K562 (cell line): Measurements from ENCODE around the gene CAPZA3. TPM values are rescaled to one million over a fixed set of nuclear protein-coding genes. Genes with fewer than 3 reads are reported as not detected.

ENCODE experiments used
- CBFA2T3 ChIP-seq: fragments of 450-650 bp; IDR thresholded peaks from 2 replicates; pipeline ENCODE4 v1.6.1; 2017
- DLX4 ChIP-seq: fragments of 250-450 bp; sonication (Bioruptor Pico); IDR thresholded peaks from 2 replicates; pipeline ENCODE4 v1.6.1; 2021; ENCODE audit warnings: mild to moderate bottlenecking
- ELF2 ChIP-seq: fragments of 250-450 bp; sonication (Bioruptor Pico); IDR thresholded peaks from 2 replicates; pipeline ENCODE4 v1.5.0; 2021; ENCODE audit warnings: mild to moderate bottlenecking
- HDGF ChIP-seq: fragments of 450-650 bp; IDR thresholded peaks from 2 replicates; pipeline ENCODE4 v1.6.1; 2016
- ILF3 ChIP-seq: fragments of 450-650 bp; IDR thresholded peaks from 2 replicates; pipeline ENCODE4 v1.6.1; 2018; ENCODE audit warnings: antibody characterized with exemption, mild to moderate bottlenecking, moderate library complexity, borderline replicate concordance
- JUND ChIP-seq, 2 experiments: IDR thresholded peaks; 2 replicates in 1 of 2; 3 replicates in 1 of 2; pipeline ENCODE4 v1.6.1; 2011; ENCODE audit warnings: borderline replicate concordance in 2 of 2, low read depth in 2 of 2, low read length in 2 of 2, improper control_type of control experiment in 1 of 2, missing biosample characterization in 1 of 2, missing genetic modification characterization in 1 of 2, missing genetic modification reagents in 1 of 2
- MEF2A ChIP-seq: IDR thresholded peaks from 2 replicates; pipeline ENCODE4 v1.6.1; 2011; ENCODE audit warnings: low read depth, mild to moderate bottlenecking, low read length, moderate library complexity; ENCODE audit not compliant: control insufficient read depth
- MIER1 ChIP-seq: fragments of 450-650 bp; IDR thresholded peaks from 2 replicates; pipeline ENCODE4 v1.6.1; 2016; ENCODE audit warnings: antibody characterized with exemption, mild to moderate bottlenecking, low read depth
- NR4A1 ChIP-seq, 2 experiments: fragments of 250-450 bp in 1 of 2; fragments of 450-650 bp in 1 of 2; sonication (Bioruptor Pico) in 1 of 2; IDR thresholded peaks; 2 replicates each; pipeline versions ENCODE4 v1.4.0 to v1.6.1; 2016 to 2020; ENCODE audit warnings: mild to moderate bottlenecking in 2 of 2, missing compliant biosample characterization in 1 of 2, missing genetic modification characterization in 1 of 2, moderate library complexity in 1 of 2
- OTX1 ChIP-seq: fragments of 450-650 bp; formaldehyde crosslinking; IDR thresholded peaks from 2 replicates; pipeline ENCODE4 v1.4.0; 2022; ENCODE audit warnings: mild to moderate bottlenecking
- PHF21A ChIP-seq: fragments of 450-650 bp; IDR thresholded peaks from 2 replicates; pipeline ENCODE4 v1.6.1; 2017; ENCODE audit warnings: low read depth, borderline replicate concordance
- TAF15 ChIP-seq: fragments of 200-400 bp; formaldehyde crosslinking; IDR thresholded peaks from 2 replicates; pipeline ENCODE4 v1.6.1; 2017; ENCODE audit warnings: mild to moderate bottlenecking, low read depth, low read length, moderate library complexity
- TBL1XR1 ChIP-seq, 2 experiments: IDR thresholded peaks; 2 replicates each; pipeline ENCODE4 v1.6.1; 2012; ENCODE audit warnings: improper control_type of control experiment in 2 of 2, low read length in 2 of 2, mild to moderate bottlenecking in 1 of 2
- TCFL5 ChIP-seq: fragments of 250-450 bp; sonication (Bioruptor Pico); conservative IDR thresholded peaks from 2 replicates; pipeline ENCODE4 v1.6.1; 2021; ENCODE audit warnings: mild to moderate bottlenecking, moderate library complexity, matching md5 sums
- TSC22D4 ChIP-seq: fragments of 450-650 bp; IDR thresholded peaks from 2 replicates; pipeline ENCODE4 v1.6.1; 2016; ENCODE audit warnings: missing genetic modification characterization, missing biosample characterization, control low read depth
- XRCC5 ChIP-seq: fragments of 200-400 bp; formaldehyde crosslinking; IDR thresholded peaks from 2 replicates; pipeline ENCODE4 v1.6.1; 2017; ENCODE audit warnings: low read depth, mild to moderate bottlenecking, low read length
- ZBTB5 ChIP-seq: fragments of 450-650 bp; IDR thresholded peaks from 2 replicates; pipeline ENCODE4 v1.6.1; 2017; ENCODE audit warnings: antibody characterized with exemption
- ZC3H8 ChIP-seq: fragments of 450-650 bp; IDR thresholded peaks from 2 replicates; pipeline ENCODE4 v1.6.1; 2017
- ZFP36 ChIP-seq: fragments of 150-350 bp; IDR thresholded peaks from 2 replicates; pipeline ENCODE4 v1.6.1; 2018; ENCODE audit warnings: low read length, low read depth; ENCODE audit not compliant: partially characterized antibody
- ZNF316 ChIP-seq: fragments of 450-650 bp; IDR thresholded peaks from 2 replicates; pipeline ENCODE4 v1.6.1; 2016
- polyA plus RNA-seq, 8 experiments: library from polyadenylated mRNA; depleted of rRNA in 4 of 8; stranded (reverse) in 5 of 8; unstranded in 3 of 8; fragments of >200 nt; fragmentation: Nextera tagmentation in 2 of 8; fragmentation: Illumina TruSeq in 1 of 8; extraction: Ambion mirVana in 2 of 8; extraction: Trizol in 1 of 8; gene quantifications; 2 replicates each; pipeline versions ENCODE4 v1.2.1 to v1.2.3, GENCODE V29; 2011 to 2014; ENCODE audit warnings: inconsistent platforms in 1 of 8, missing spikeins in 1 of 8
- total RNA-seq, 7 experiments: library from RNA; depleted of rRNA in 6 of 7; stranded (reverse); fragments of >200 nt in 6 of 7; fragmentation: Illumina TruSeq in 2 of 7; extraction: Trizol in 2 of 7; gene quantifications; 2 replicates each; pipeline versions ENCODE4 v1.2.1 to v1.2.3, GENCODE V29; 2011 to 2021; ENCODE audit warnings: low replicate concordance in 1 of 7
- TF ChIP-seq, protein P1 (sequence below): sonication (generic); IDR thresholded peaks from 2 replicates; pipeline ENCODE4 v1.6.1; 2016
- TF ChIP-seq, protein P2 (sequence below): fragments of 250-450 bp; sonication (Bioruptor Pico); IDR thresholded peaks from 2 replicates; pipeline ENCODE4 v1.5.0; 2021; ENCODE audit warnings: mild to moderate bottlenecking, moderate library complexity

CAPZA3 gene
- total and polyA plus RNA-seq, 9 of the 15 experiments (the other 6 are each of a cell fraction or from before 2014, with no cell fraction given), result not detected

- TF ChIP-seq JUND (IDR thresholded peaks at IDR 0.05; ENCODE audit: borderline replicate concordance, low read depth, low read length) (0 out of 2 replicates have a peak, but pooled peaks have one; percentile 28), JUND (tag; IDR thresholded peaks at IDR 0.05; ENCODE audit: borderline replicate concordance, low read depth, low read length) (0 out of 3 replicates have a peak, but pooled peaks have one; percentile 17), CBFA2T3 (peak; percentile 36), ELF2 (no peak), MEF2A (0 out of 2 replicates have a peak, but pooled peaks have one; percentile 20), TBL1XR1 (IDR thresholded peaks at IDR 0.05; ENCODE audit: low read length in 2 of 2) (no peak), PHF21A (no peak), ZBTB5 (no peak), TAF15 (no peak), NR4A1 (CRISPR knock-in tag; IDR thresholded peaks at IDR 0.05) (no peak), NR4A1 (tag; IDR thresholded peaks at IDR 0.05) (no peak), TSC22D4 (tag) (no peak), ZFP36 (no peak), ILF3 (no peak), ZC3H8 (no peak), HDGF (no peak), MIER1 (no peak), OTX1 (CRISPR knock-in tag) (no peak), XRCC5 (no peak), DLX4 (CRISPR knock-in tag) (no peak), ZNF316 (no peak), TCFL5 (no peak)
- TF ChIP-seq, protein P1, sequence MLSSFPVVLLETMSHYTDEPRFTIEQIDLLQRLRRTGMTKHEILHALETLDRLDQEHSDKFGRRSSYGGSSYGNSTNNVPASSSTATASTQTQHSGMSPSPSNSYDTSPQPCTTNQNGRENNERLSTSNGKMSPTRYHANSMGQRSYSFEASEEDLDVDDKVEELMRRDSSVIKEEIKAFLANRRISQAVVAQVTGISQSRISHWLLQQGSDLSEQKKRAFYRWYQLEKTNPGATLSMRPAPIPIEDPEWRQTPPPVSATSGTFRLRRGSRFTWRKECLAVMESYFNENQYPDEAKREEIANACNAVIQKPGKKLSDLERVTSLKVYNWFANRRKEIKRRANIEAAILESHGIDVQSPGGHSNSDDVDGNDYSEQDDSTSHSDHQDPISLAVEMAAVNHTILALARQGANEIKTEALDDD, result peak; percentile 69; the same call in 1 of the 2 replicates
- TF ChIP-seq, protein P2, sequence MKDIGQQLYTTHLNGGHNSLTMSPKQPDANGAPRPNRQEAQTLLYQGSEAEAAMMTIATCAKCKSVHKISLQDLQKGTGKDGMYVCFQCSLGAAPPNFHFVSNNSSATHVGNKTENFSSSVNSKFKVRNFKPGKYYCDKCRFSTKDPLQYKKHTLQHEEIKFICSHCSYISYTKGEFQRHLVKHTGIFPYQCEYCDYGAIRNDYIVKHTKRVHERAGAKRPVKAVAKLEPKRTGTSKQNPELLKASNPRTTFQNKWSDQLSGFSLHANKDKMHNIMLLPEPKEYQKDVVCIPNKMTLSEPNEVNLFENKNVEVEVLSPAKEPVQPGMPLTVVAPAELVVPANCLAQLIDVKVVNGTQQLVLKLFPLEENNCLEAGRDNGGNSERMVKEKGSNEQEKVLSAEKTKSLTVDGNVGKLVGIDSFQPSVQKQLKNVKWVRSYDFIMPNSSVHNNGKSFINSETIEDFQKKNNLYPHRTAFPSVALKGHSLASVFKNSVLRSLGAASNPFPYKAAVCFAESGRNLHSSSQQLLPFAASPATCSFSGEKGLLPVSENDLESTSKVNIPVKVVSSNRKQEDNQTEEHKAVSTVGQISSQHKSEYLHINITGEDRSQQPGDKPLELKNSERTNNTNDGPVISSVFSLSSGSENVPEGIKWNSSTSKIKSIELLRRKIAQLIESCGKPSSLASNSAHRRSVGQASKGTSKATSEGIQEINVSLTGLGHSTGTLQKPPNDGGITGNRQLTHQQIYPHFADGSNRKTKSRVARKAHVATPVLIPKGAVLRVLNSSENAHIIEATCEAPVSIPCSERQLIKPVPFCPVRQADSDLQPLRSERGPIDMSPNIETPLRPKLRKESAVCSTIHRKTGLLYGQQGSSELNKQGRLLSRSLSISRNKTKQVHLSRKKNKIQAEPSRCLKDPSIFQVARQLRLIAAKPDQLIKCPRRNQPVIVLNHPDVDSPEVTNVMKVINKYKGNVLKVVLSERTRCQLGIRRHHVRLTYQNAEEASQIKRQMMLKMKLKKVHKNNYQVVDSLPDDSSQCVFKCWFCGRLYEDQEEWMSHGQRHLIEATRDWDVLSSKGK (CRISPR knock-in tag), result no peak
Observed at GRCh38 chr12:18690653-18691052, 47.3 kb upstream of the CAPZA3 start (continued).
